HTR-8/SVneo (cell line): ENCODE measurements around the gene CYP4F22.
"Not testable (repeated sequence)": the region's sequence is repeated elsewhere in the genome, so short reads cannot be mapped to it uniquely, and the experiment has no call there.

ENCODE experiments used
- DNase-seq: peaks from one replicate; pipeline ENCODE4 v3.0.0; 2011; ENCODE audit warnings: low spot score, mixed read lengths; ENCODE audit not compliant: insufficient read length
- FAIRE-seq: peaks from 2 replicates; lab custom pipeline; 2011; peaks lifted over from hg19 to GRCh38; lab: Jason Lieb, UNC

Gene CYP4F22

DNA sequence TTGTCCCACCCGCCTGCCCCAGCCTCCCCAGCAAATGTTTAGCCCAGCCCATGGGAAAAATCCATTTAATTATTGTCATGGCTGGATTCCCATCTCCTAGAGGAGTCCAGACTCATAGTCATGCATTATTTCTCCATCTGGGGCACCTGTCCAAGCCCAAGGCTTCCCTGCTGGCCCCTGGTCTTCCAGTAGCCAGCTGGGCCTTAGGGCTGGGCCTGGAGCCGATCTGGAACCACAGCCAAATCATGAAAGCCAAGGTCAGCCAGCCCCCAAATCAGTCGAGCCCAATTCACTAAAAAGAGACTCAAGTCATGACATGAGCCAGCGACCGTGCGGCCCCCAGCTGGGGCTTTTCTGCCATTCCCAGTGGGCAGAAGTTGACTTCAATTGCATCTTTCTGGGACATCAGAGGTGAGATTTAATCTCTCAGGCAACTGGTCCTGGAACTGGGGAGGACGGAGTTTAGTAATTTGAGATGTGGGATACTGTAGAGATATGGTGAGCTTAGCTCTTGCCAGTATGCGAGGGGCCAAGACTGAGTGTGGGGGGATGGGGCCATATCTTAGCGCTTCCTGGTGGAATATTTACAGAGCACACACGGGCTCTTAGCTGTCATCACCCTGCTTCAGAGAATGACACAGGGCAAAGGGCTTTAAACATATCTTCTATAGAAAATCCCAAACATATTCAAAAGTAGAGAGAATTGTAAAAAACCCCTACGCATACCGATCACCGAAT is 19.7 kb upstream of the CYP4F22 start:
- DNase-seq (no peak), FAIRE-seq (no peak)

- no peak for DNase-seq
- FAIRE-seq, result no peak
Observed at GRCh38 chr19:15495151-15495550, 13.2 kb upstream of the CYP4F22 start.

- DNase-seq (no peak), FAIRE-seq (no peak)
Observed at GRCh38 chr19:15498156-15498858, 10.0 kb upstream of the CYP4F22 start.

DNA sequence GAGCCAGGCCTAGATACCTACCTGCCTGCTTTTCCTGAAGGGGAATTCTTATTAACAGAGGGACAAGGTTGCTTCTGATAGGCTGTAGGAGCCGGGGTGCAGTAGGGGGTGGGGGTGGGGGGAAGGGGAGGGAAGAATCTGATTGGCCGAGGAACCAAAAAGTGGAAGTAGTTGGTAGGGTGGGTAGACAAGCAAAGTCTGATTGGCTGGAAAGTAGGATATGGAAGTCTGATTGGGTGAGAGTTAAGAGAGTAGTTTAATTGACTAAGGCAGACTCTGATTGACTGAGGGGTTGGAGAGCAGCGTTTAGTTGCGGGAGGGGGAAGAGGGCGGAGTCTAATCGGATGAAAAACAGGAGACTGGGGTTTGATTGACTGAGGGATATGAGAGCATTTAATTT is 9.4 kb upstream of the CYP4F22 start:
- DNase-seq (no peak), FAIRE-seq (no peak)

GRCh38 chr19:15501596-15501995 is 6.7 kb upstream of the CYP4F22 start:
- DNase-seq (no peak), FAIRE-seq (no peak)

- DNase-seq (no peak), FAIRE-seq (no peak)
Observed at GRCh38 chr19:15502264-15502663, 6.1 kb upstream of the CYP4F22 start.

DNA sequence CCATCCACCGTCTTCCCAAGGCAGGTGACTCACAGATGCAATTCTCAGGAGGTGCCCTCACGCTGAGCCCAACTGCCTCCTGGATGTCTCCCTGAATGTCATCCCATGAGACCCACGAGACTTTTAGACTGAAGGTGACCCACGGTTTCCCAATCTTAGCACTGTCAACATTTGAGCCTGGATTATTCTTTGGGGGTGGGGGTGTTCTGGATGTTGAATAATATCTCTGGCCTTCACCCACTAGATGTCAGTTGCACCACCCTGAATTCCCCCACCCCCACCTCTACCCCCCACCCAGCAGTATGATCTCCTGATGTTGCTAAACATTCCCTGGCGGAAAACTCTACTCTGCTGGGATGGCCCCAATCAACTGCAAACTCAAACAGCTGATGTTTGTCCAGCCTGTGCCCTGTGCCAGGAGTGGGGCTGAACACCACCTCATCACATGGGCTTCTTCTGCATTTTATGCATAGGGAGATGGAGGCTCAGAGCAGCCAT is 2.2 kb upstream of the CYP4F22 start:
- DNase-seq, result no peak
- no peak for FAIRE-seq

DNA sequence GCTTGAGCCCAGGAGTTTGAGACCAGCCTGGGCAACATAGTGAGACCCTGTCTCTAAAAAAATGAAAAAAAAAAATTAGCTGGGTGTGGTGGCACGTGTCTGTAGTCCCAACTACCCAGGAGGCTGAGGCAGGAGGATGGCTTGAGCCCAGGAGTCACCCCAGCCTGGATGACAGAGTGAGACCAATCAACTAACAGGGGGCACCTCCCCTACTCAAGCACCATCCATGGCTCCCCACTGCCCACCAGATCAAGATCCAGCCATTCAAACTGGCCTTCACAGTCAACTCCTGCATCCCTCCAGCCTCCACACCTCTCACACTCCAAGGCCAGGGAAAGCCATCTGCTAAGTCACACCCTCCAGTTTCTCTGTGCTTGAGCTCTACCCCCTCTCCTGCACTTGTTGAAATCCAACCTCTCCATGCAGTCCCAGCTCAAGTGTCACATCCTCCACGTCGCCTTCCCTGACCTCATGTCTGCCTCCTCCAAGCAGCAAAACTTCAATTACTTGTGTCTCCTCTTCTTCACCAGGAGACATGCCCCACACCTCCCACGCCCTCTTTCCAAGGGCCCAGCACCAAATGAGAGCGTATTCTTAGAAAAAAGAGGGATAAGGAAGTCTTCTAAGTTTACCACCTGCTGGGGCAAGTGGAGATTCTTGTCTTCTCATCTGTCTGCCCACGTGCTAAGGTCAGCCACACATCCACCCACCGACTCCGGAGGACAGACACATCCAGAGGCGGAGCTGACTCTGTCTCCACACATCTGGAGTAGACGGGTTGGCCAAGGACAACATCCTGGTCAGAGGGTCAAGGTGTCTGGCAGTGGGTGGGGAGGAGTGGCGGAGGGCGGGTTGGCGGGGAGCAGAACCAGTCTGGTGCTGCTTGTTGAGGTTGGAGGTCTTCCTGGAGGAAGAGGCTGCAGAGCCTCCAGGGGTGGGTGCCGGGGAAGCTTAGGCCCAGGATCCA is 974 bp upstream of the CYP4F22 start:
- no peak for FAIRE-seq
- no peak for DNase-seq

DNA sequence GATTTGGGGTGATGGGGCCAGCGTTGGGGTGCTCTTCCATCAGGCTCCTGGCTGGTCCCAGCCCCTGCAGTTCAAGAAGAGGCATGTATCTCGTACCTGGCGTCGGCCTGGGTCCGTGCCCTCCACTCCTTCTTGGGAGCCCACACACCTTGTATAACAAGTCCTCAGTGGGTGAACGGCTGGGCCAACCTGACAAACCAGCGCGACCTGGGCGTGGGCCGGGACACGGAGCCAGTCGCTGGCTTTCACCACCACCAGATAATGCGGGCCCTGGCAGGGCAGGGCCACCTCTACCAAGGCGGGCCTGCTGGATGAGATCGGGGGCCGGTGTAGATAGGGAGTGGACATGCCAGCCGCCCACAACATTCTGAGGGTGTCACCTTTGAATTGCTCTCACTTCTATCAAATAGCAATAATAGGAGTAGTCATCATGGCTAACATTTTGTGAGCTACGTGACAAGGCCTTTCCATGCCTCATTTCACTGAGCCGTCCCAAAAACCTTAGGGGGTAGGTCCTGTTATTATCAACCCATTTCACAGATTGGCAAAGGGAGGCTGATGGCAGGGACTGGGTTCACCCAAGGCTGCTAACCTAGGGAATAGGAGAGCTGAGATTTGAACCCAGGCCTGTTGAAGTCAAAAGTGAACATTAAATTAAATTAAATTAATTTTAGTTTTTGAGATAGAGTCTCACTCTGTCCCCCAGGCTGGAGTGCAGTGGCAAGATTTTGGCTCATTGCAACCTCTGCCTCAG is 3.5 kb downstream of the CYP4F22 start:
- DNase-seq, result no peak
- FAIRE-seq, result no peak

- DNase-seq, FAIRE-seq: not testable (repeated sequence)
Observed at GRCh38 chr19:15515227-15515625, 6.9 kb downstream of the CYP4F22 start.

GRCh38 chr19:15516363-15516762 is 8.0 kb downstream of the CYP4F22 start:
- FAIRE-seq, result no peak
- no peak for DNase-seq

- FAIRE-seq, result no peak
- DNase-seq, result no peak
Observed at GRCh38 chr19:15517778-15518177, 9.5 kb downstream of the CYP4F22 start.

DNA sequence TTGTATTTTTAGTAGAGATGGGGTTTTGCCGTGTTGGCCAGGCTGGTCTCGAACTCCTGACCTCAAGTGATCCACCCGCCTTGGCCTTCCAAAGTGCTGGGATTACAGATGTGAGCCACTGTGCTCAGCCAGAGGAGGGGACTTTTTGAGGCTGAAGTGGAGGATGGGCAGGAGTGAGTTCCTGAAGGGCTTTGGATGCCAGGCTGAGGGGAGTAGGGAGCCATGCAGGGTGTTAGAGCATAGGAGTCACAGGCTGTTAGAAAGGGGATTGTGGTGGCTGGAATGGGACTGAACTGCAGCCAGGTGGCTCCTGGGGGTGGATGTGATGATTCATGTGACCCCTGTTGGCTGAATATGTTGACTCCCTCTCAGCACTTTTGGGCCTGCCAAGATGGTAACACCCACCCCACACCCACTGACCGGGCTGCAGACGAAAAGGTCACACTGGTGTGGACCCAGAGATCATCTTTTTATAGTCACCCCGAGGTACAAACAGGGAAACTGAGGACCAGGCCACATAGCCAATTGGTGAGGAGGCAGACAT is 11.2 kb downstream of the CYP4F22 start:
- FAIRE-seq, result no peak
- no peak for DNase-seq

- FAIRE-seq (no peak), DNase-seq (no peak)
Observed at GRCh38 chr19:15524781-15525180, 16.5 kb downstream of the CYP4F22 start.

DNA sequence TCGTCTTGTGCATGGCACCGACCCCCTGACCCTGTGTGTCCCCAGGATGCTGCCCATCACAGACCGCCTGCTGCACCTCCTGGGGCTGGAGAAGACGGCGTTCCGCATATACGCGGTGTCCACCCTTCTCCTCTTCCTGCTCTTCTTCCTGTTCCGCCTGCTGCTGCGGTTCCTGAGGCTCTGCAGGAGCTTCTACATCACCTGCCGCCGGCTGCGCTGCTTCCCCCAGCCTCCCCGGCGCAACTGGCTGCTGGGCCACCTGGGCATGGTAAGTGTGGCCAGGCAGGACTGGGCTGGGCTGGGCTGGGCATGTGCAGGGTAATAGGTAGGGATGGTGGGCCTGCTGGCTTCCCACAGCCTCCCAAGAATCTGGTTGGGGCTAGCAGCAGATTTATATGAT is 17.0 kb downstream of the CYP4F22 start:
- DNase-seq (no peak), FAIRE-seq (no peak)

- no peak for FAIRE-seq
Observed at GRCh38 chr19:15526408-15526807, 18.1 kb downstream of the CYP4F22 start.

GRCh38 chr19:15527705-15528104 is 19.4 kb downstream of the CYP4F22 start:
- DNase-seq (no peak), FAIRE-seq (no peak)

More at GRCh38 chr19:15526408-15526807, 18.1 kb downstream of the CYP4F22 start:
- no peak for DNase-seq

DNA sequence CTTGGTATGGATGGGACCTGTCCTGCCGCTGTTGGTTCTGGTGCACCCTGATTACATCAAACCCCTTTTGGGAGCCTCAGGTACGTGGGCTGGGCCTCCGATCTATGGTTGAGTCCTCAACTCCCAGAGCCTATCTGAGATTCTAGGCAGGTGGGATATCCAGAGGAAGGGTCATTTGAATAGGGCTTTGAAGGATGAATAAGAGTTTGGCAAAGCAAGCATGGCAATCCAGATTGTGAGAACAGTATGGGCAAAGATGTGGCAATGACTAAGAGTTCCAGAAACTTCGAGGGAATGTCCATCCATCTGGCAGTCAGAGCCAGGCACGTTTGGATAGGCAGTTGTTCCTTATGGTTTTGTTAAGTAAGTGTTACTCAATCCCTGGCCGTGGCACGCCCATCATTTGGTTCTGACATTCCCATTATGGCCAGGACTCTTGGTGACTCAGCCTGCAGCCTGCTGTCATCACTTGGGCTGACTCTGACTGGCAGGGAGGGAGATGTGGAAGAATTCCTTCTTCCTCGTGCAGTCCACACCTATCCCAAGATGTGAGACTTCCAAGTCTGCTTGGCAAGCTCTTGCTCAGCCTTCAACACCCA is 21.5 kb downstream of the CYP4F22 start:
- FAIRE-seq, result no peak
- no peak for DNase-seq
